HEK293 (cell line): ENCODE measurements around the gene CEND1.

Experiments used
- CTCF ChIA-PET: fragments of 350-600 bp; formaldehyde crosslinking; extraction: SDS; loops from one replicate; lab custom pipeline; 2021; ENCODE audit warnings: antibody characterized with exemption; lab: Yijun Ruan, JAX
- POLR2A ChIA-PET: fragments of 300-600 bp; formaldehyde crosslinking; extraction: SDS; loops from one replicate; lab custom pipeline; 2020; ENCODE audit warnings: antibody characterized with exemption, inconsistent platforms; lab: Yijun Ruan, JAX
- H3K27ac ChIP-seq: fragments of 200-500 bp; sonication (Bioruptor generic); 2 replicates; pipeline ENCODE4 v1.5.1; 2014; ENCODE audit warnings: low read depth, low read length, control low read depth, inconsistent platforms; ENCODE audit errors: extremely low read depth
- H3K36me3 ChIP-seq, 2 experiments: fragments of 200-500 bp in 1 of 2; sonication (Bioruptor generic) in 1 of 2; 1 replicate in 1 of 2; 2 replicates in 1 of 2; pipeline ENCODE4 v1.5.1; 2014 to 2017; ENCODE audit warnings: inconsistent platforms in 2 of 2, low read length in 2 of 2; ENCODE audit not compliant: control insufficient read depth in 2 of 2, insufficient read depth in 1 of 2
- H3K4me1 ChIP-seq: fragments of 200-500 bp; sonication (Bioruptor generic); 2 replicates; pipeline ENCODE4 v1.5.1; 2014; ENCODE audit warnings: mild to moderate bottlenecking, low read length, inconsistent platforms; ENCODE audit not compliant: control insufficient read depth, insufficient read depth
- H3K4me3 ChIP-seq: 2 replicates; pipeline ENCODE4 v1.5.1; 2011; ENCODE audit warnings: low read depth, mild to moderate bottlenecking, control low read depth, low read length, moderate library complexity
- H3K9me3 ChIP-seq: fragments of 200-500 bp; sonication (Bioruptor generic); 2 replicates; pipeline ENCODE4 v1.5.1; 2014; ENCODE audit warnings: low read depth, low read length, inconsistent platforms; ENCODE audit not compliant: control insufficient read depth, insufficient read depth
- ELK4 ChIP-seq: IDR thresholded peaks from 2 replicates; pipeline ENCODE4 v1.6.1; 2011; ENCODE audit warnings: mild to moderate bottlenecking, low read depth, low read length, borderline replicate concordance
- HIC1 ChIP-seq: fragments of 450-650 bp; formaldehyde crosslinking; IDR thresholded peaks from 2 replicates; pipeline ENCODE4 v1.5.1; 2016; ENCODE audit warnings: missing biosample characterization, missing genetic modification characterization
- PRDM6 ChIP-seq: fragments of 450-650 bp; formaldehyde crosslinking; IDR thresholded peaks from 2 replicates; pipeline ENCODE4 v1.5.1; 2017; ENCODE audit warnings: missing biosample characterization, missing genetic modification characterization
- ZBTB17 ChIP-seq: fragments of 450-650 bp; formaldehyde crosslinking; IDR thresholded peaks from 2 replicates; pipeline ENCODE4 v1.5.1; 2016; ENCODE audit warnings: missing biosample characterization, missing genetic modification characterization
- ZBTB48 ChIP-seq: fragments of 450-650 bp; formaldehyde crosslinking; IDR thresholded peaks from 2 replicates; pipeline ENCODE4 v1.5.1; 2016; ENCODE audit warnings: missing biosample characterization, missing genetic modification characterization
- ZBTB7A ChIP-seq: fragments of 450-650 bp; formaldehyde crosslinking; IDR thresholded peaks from 2 replicates; pipeline ENCODE4 v1.5.1; 2016; ENCODE audit warnings: low read depth, missing biosample characterization, missing genetic modification characterization
- ZFP41 ChIP-seq: fragments of 450-650 bp; formaldehyde crosslinking; IDR thresholded peaks from 2 replicates; pipeline ENCODE4 v1.5.1; 2016; ENCODE audit warnings: missing biosample characterization, missing genetic modification characterization, borderline replicate concordance
- ZNF132 ChIP-seq: fragments of 450-650 bp; formaldehyde crosslinking; IDR thresholded peaks from 2 replicates; pipeline ENCODE4 v1.5.1; 2017; ENCODE audit warnings: missing biosample characterization, missing genetic modification characterization, borderline replicate concordance
- ZNF146 ChIP-seq: fragments of 450-650 bp; formaldehyde crosslinking; IDR thresholded peaks from 2 replicates; pipeline ENCODE4 v1.5.1; 2016; ENCODE audit warnings: missing biosample characterization, missing genetic modification characterization
- ZNF169 ChIP-seq: fragments of 450-650 bp; formaldehyde crosslinking; IDR thresholded peaks from 2 replicates; pipeline ENCODE4 v1.5.1; 2016; ENCODE audit warnings: missing biosample characterization, missing genetic modification characterization
- ZNF174 ChIP-seq: fragments of 450-650 bp; formaldehyde crosslinking; IDR thresholded peaks from 2 replicates; pipeline ENCODE4 v1.5.0; 2017; ENCODE audit warnings: missing biosample characterization, mild to moderate bottlenecking, missing genetic modification characterization
- ZNF354C ChIP-seq: fragments of 450-650 bp; formaldehyde crosslinking; IDR thresholded peaks from 2 replicates; pipeline ENCODE4 v1.5.1; 2016; ENCODE audit warnings: missing biosample characterization, missing genetic modification characterization, low read depth, borderline replicate concordance
- ZNF548 ChIP-seq: fragments of 450-650 bp; formaldehyde crosslinking; IDR thresholded peaks from 2 replicates; pipeline ENCODE4 v1.5.1; 2016; ENCODE audit warnings: missing biosample characterization, missing genetic modification characterization
- ZNF555 ChIP-seq: fragments of 450-650 bp; formaldehyde crosslinking; conservative IDR thresholded peaks from 2 replicates; pipeline ENCODE4 v1.5.1; 2017; ENCODE audit warnings: missing biosample characterization, mild to moderate bottlenecking, missing genetic modification characterization, inconsistent platforms
- ZNF558 ChIP-seq: fragments of 450-650 bp; formaldehyde crosslinking; IDR thresholded peaks from 2 replicates; pipeline ENCODE4 v1.5.1; 2016; ENCODE audit warnings: missing biosample characterization, missing genetic modification characterization
- ZNF560 ChIP-seq: fragments of 450-650 bp; formaldehyde crosslinking; IDR thresholded peaks from 2 replicates; pipeline ENCODE4 v1.5.1; 2017; ENCODE audit warnings: missing biosample characterization, missing genetic modification characterization, borderline replicate concordance
- ZNF585B ChIP-seq: fragments of 450-650 bp; formaldehyde crosslinking; IDR thresholded peaks from 2 replicates; pipeline ENCODE4 v1.5.1; 2016; ENCODE audit warnings: missing biosample characterization, missing genetic modification characterization
- ZNF624 ChIP-seq: fragments of 450-650 bp; formaldehyde crosslinking; IDR thresholded peaks from 2 replicates; pipeline ENCODE4 v1.5.1; 2017; ENCODE audit warnings: missing biosample characterization, missing genetic modification characterization
- ZNF626 ChIP-seq: fragments of 450-650 bp; sonication (Bioruptor Pico); formaldehyde crosslinking; IDR thresholded peaks from 2 replicates; pipeline ENCODE4 v1.5.1; 2018; ENCODE audit warnings: missing biosample characterization, missing genetic modification characterization, inconsistent platforms
- ZNF664 ChIP-seq: fragments of 450-650 bp; formaldehyde crosslinking; IDR thresholded peaks from 2 replicates; pipeline ENCODE4 v1.5.1; 2016; ENCODE audit warnings: missing biosample characterization, missing genetic modification characterization
- ZNF701 ChIP-seq: fragments of 450-650 bp; formaldehyde crosslinking; IDR thresholded peaks from 2 replicates; pipeline ENCODE4 v1.5.1; 2016; ENCODE audit warnings: missing biosample characterization, missing genetic modification characterization
- ZSCAN30 ChIP-seq: fragments of 450-650 bp; IDR thresholded peaks from 2 replicates; pipeline ENCODE4 v1.5.1; 2018; ENCODE audit warnings: missing biosample characterization, mild to moderate bottlenecking, missing genetic modification characterization, moderate library complexity
- TF ChIP-seq, protein P1 (sequence below): fragments of 450-650 bp; formaldehyde crosslinking; IDR thresholded peaks from 2 replicates; pipeline ENCODE4 v1.5.1; 2017; ENCODE audit warnings: missing biosample characterization, missing genetic modification characterization

Gene CEND1

DNA sequence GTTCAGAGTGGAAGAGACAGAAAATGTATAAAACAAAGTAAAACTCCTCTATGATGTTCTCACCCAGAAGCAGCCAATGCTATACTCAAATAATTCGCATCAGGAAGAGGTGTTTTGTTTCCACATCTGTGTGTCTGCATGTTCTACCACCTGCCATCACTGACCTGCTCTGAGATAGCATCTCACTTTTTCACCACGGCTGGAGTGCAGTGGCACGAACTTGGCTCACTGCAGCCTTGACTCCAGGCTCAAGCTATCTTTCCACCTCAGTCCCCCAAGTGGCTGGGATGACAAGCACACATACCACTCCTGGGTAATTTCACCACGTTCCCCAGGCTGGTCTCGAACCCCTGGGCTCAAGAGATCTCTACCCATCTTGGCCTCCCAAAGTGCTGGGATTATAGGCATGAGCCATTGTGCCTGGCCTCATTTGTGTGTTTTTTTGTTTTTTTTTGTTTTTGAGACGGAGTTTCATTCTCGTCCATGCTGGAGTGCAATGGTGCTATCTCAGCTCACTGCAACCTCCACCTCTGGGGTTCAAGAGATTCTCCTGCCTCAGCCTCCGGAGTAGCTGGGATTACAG, 28.3 kb downstream of the CEND1 start:
- TF ChIP-seq ZNF664 (peak; percentile 90), ELK4 (no peak), PRDM6 (tag by site-specific recombination) (no peak), ZNF169 (tag by site-specific recombination) (no peak), ZNF585B (tag by site-specific recombination) (no peak), ZBTB48 (peak; percentile 75)
- Histone ChIP-seq H3K4me3 (no peak overlapping the region), H3K4me1 (no peaks in the 10 kb centered on the region), H3K27ac (no peak overlapping the region), H3K36me3 (peaks cover 7 to 95% of the 10 kb centered on the region in 2 experiments; a peak in 2 of 3 replicates), H3K9me3 (no peaks in the 10 kb centered on the region)
- ChIA-PET CTCF (interaction anchor here (0.8 kb wide), 1 partner anchor 35 kb away, joined by 4 read pairs; no protein-coding TSS in a partner anchor), POLR2A (interaction anchor here (0.6 to 1.6 kb wide), 5 partner anchors 14 to 58 kb away, joined by 3 to 5 read pairs (median 3); partner anchors contain the start of gene TALDO1)

- POLR2A ChIA-PET = interaction anchor here (0.6 to 1.1 kb wide), 3 partner anchors 13 to 17 kb away, joined by 3 to 4 read pairs (median 3); partner anchors contain the start of genes GATD1 and TALDO1
- H3K9me3 ChIP-seq = no peaks in the 10 kb centered on the region
- peaks cover 11 to 95% of the 10 kb centered on the region in 2 experiments; a peak in 2 of 3 replicates for H3K36me3 ChIP-seq
- CTCF ChIA-PET = interaction anchor here (0.6 to 1.3 kb wide), 3 partner anchors 11 to 159 kb away, joined by 3 read pairs; no protein-coding TSS in a partner anchor
- no peaks in the 10 kb centered on the region for H3K4me1 ChIP-seq
- H3K4me3 ChIP-seq = no peak overlapping the region
- TF ChIP-seq ZBTB17 (tag by site-specific recombination) (no peak), ZNF558 (tag by site-specific recombination) (no peak), ZNF701 (tag by site-specific recombination) (no peak), ZFP41 (no peak), ZNF626 (tag by site-specific recombination) (no peak), ZSCAN30 (tag by site-specific recombination) (no peak), ZNF146 (tag by site-specific recombination) (no peak), HIC1 (no peak)
- TF ChIP-seq, all 188 proteins: peak for 0
- no peak overlapping the region for H3K27ac ChIP-seq
Measured at GRCh38 chr11:760236-760635, 29.7 kb downstream of the CEND1 start.

- Histone ChIP-seq H3K4me1 (no peaks in the 10 kb centered on the region), H3K27ac (no peak overlapping the region), H3K4me3 (no peak overlapping the region), H3K9me3 (no peaks in the 10 kb centered on the region), H3K36me3 (peaks cover 0 to 14% of the 10 kb centered on the region in 2 experiments; a peak in 2 of 3 replicates)
- ChIA-PET CTCF (interaction anchor here (0.7 kb wide), 1 partner anchor 11 kb away, joined by 3 read pairs; no protein-coding TSS in a partner anchor), POLR2A (interaction anchor here (0.6 kb wide), 1 partner anchor 27 kb away, joined by 5 read pairs; the partner anchor contains the start of gene GATD1)
- TF ChIP-seq ZNF548 (tag by site-specific recombination) (no peak), ZNF560 (tag by site-specific recombination) (no peak), ZNF555 (tag by site-specific recombination) (no peak), ZBTB7A (tag by site-specific recombination) (no peak), ZNF624 (tag by site-specific recombination) (no peak), ZNF354C (tag by site-specific recombination) (no peak), ZNF132 (tag by site-specific recombination) (no peak), ZNF174 (tag by site-specific recombination) (no peak)
- TF ChIP-seq, protein P1, sequence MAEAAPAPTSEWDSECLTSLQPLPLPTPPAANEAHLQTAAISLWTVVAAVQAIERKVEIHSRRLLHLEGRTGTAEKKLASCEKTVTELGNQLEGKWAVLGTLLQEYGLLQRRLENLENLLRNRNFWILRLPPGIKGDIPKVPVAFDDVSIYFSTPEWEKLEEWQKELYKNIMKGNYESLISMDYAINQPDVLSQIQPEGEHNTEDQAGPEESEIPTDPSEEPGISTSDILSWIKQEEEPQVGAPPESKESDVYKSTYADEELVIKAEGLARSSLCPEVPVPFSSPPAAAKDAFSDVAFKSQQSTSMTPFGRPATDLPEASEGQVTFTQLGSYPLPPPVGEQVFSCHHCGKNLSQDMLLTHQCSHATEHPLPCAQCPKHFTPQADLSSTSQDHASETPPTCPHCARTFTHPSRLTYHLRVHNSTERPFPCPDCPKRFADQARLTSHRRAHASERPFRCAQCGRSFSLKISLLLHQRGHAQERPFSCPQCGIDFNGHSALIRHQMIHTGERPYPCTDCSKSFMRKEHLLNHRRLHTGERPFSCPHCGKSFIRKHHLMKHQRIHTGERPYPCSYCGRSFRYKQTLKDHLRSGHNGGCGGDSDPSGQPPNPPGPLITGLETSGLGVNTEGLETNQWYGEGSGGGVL = no peak
Measured at GRCh38 chr11:749731-750130, 40.2 kb downstream of the CEND1 start.
